GM12873 (cell line): ENCODE data around the gene SERPINF2.

Source experiments
- TF ChIP-seq, protein P1 (sequence below): IDR thresholded peaks from 2 replicates; pipeline ENCODE4 v1.5.1; 2012; ENCODE audit warnings: low read depth, mild to moderate bottlenecking, moderate library complexity, low read length, control low read depth; ENCODE audit not compliant: insufficient read depth; ENCODE audit errors: missing control alignments

The SERPINF2 gene

DNA sequence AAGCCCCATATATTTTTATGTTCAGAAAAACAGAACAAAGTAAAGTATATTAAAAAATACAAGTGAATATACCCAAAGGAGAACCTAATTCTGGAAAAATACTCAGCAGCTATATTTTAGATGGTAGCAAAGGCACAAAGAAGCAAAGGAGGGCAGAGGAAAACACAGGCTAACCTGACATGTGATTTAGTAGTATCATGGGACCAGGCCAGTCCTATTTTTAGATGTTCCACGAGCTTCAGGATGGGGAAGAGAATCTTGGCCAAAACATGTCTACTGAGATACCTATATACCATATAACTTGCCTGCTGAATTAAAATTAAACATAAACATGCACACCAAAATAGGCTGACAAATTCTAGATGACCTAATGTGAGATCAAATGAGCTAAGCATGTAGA is 54.1 kb downstream of the SERPINF2 start:
- TF ChIP-seq, protein P1, sequence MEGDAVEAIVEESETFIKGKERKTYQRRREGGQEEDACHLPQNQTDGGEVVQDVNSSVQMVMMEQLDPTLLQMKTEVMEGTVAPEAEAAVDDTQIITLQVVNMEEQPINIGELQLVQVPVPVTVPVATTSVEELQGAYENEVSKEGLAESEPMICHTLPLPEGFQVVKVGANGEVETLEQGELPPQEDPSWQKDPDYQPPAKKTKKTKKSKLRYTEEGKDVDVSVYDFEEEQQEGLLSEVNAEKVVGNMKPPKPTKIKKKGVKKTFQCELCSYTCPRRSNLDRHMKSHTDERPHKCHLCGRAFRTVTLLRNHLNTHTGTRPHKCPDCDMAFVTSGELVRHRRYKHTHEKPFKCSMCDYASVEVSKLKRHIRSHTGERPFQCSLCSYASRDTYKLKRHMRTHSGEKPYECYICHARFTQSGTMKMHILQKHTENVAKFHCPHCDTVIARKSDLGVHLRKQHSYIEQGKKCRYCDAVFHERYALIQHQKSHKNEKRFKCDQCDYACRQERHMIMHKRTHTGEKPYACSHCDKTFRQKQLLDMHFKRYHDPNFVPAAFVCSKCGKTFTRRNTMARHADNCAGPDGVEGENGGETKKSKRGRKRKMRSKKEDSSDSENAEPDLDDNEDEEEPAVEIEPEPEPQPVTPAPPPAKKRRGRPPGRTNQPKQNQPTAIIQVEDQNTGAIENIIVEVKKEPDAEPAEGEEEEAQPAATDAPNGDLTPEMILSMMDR: no peak

DNA sequence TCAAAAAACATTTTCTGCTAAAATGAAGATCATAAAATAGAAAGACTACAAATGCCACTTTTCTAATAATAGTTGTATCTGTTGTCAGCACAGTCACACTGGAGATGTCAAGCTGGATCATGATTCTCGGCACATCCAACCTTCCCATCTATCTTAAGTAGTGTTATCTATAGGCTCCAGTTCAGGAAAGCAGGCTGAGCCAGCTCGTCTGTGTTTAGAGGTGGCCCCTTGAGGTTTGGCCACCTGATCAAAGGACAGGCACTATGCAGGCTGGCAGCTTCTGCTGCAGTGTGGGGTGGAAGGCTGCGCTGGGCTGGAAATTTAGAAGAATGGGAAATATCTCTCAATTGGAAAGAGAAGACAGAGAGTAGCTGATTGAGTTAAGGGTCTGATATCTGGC is 54.7 kb downstream of the SERPINF2 start:
- TF ChIP-seq, protein P1: no peak

DNA sequence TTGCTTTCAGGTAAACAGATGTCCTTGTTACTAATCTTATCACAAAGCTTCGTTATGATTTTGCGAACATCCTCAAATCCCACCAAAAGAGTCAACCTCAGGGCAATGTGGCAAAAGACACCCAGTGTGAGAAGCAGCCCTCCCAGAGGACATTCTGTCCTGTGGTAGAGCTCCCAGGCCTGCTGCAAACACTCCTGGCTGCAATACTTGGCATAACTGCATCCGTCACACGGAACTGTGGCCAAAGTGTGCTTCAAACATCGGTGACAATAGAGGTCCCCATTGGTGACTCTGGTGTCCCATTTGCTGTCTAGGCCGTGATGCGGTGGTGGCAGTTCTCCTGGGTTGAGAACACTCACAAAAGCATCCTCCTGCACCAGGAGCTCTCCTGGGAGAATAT is 57.6 kb downstream of the SERPINF2 start:
- TF ChIP-seq, protein P1: no peak

DNA sequence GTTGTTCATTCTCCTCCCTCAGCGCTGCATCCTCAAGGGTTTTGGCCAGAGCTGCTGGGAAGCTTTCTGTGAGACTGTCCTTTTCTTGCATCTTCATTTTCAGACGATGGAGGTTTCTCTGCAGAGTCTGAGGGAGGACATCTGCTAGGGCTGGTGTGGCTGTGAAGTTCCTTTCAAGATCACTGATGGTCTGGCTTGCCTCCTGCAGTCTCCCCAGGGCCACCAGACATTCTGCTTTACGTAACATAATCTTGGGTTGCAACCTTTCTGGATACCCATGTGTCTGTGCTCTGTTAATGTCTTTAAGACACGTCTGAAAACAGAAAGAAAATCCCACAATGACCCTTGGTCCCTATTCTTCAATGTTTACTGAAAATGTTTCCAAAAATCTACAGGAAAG is 58.0 kb downstream of the SERPINF2 start:
- TF ChIP-seq, protein P1: no peak

DNA sequence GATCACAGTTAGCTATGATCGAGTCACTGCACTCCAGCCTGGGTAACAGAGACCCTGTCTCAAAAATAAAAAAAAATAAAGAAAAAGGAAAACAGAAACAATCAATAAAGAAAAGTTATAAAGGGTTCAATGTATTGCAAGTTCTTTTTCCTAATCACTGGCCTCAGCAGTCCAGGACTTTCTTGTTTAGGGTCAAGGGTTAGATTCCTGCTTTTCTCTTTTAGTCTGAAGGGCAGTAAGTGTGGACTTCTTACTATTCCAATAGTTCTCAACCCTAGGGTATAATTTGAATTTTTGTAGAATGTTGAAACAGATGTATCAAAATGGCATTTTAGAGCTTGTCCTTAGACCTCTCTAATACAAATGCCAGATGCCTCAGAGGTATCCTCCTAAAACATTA is 59.8 kb downstream of the SERPINF2 start:
- TF ChIP-seq, protein P1: no peak

DNA sequence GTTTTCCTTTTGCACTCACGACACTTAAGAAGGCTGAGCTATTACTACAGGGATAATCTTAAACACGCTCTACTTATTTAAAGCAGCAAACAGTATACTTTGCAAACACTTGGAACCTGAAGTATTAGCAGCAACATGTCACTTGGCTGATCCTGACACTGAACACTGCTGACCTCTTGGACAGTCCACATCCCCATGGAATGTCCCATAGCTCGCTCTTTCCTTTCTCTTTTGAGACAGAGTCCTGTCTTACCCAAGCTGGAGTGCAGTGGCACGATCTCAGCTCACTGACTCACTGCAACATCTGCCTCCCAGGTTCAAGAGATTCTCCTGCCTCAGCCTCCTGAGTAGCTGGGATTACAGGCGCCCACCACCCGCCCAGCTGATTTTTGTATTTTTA is 60.6 kb downstream of the SERPINF2 start:
- TF ChIP-seq, protein P1: no peak
